PFSK-1 (cell line): ENCODE results near the gene TRAK1.

ENCODE experiments used
- POLR2AphosphoS5 ChIP-seq: IDR thresholded peaks from 2 replicates; pipeline ENCODE4 v1.6.1; 2012; ENCODE audit warnings: low read depth, mild to moderate bottlenecking, control low read depth, low read length, moderate library complexity
- TAF1 ChIP-seq: IDR thresholded peaks from 2 replicates; pipeline ENCODE4 v1.6.1; 2012; ENCODE audit warnings: low read length, control low read depth, borderline replicate concordance; ENCODE audit not compliant: insufficient read depth

DNA sequence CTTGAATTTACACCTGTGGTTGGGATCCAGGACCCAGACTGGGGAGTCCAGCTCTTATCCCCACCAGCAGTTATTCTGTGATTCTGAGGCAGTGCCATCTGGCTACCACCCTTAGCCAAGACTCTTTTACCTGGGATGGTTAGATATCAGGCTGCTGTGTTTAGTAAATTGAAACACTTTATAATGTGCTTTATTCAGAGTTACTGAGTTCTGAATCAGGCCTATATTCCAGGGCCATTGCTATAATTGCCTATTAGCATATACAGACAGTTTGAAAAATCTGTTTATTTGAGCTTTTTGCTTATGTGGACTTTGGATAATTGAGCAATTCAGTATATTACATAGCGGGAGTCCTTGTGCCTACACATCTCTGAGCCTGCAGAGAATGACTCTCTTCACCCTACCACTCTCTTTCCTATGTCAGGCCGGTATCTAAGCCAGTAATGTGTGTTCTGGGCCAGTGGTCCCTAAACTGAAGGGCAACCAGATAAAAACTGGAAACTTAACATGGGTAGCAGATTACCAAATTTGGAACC lies 45.4 kb upstream of the TRAK1 start:
- no peak for TF ChIP-seq POLR2AphosphoS5
- no peak for TF ChIP-seq TAF1
